GM12878 (cell line): ENCODE results near the gene CTPS1. TPM values are rescaled to one million over a fixed set of nuclear protein-coding genes. Genes with fewer than 3 reads are reported as not detected.

Experiments used
- ATAC-seq: fragments of 200-7000 bp; cut with Tn5 transposase; 3 replicates; pipeline ENCODE4 v1.9.1; 2020; ENCODE audit warnings: mild to moderate bottlenecking, moderate library complexity
- BruUV-seq: library from RNA; stranded (reverse); fragments of 400-500 nt; replicated peaks from 2 replicates; lab custom pipeline; 2021; lab: Mats Ljungman, UMichigan
- CTCF ChIA-PET: fragments of 300-600 bp; sonication (Branson Sonifier 250); formaldehyde crosslinking; extraction: SDS; loops from one replicate; lab custom pipeline; 2021; ENCODE audit warnings: inconsistent platforms; lab: Yijun Ruan, JAX
- POLR2A ChIA-PET: fragments of 350-600 bp; formaldehyde crosslinking; extraction: SDS; loops from one replicate; lab custom pipeline; 2021; ENCODE audit warnings: inconsistent platforms; lab: Charles Lee
- RAD21 ChIA-PET: fragments of 300-600 bp; sonication (Branson Sonifier 250); formaldehyde crosslinking; loops from one replicate; lab custom pipeline; 2023; ENCODE audit warnings: antibody characterized with exemption; ENCODE audit not compliant: unreplicated experiment; lab: Charles Lee
- SMC1A ChIA-PET: fragments of 300-600 bp; sonication (Branson Sonifier 250); formaldehyde crosslinking; loops from one replicate; lab custom pipeline; 2023; ENCODE audit not compliant: unreplicated experiment, uncharacterized antibody; lab: Charles Lee
- DNase-seq: peaks from one replicate; pipeline ENCODE4 v3.0.0-alpha.2; 2011; ENCODE audit warnings: low read depth, low spot score
- FAIRE-seq: peaks from 3 replicates; lab custom pipeline; 2011; peaks lifted over from hg19 to GRCh38; lab: Jason Lieb, UNC
- H2AFZ ChIP-seq: 2 replicates; pipeline ENCODE4 v1.6.0; 2011; ENCODE audit warnings: low read depth, low read length, control low read depth; ENCODE audit not compliant: control insufficient read depth
- H3K27ac ChIP-seq: 2 replicates; pipeline ENCODE4 v1.5.1; 2011; ENCODE audit warnings: control low read depth; ENCODE audit not compliant: control insufficient read depth, insufficient read depth
- H3K27me3 ChIP-seq, 2 experiments: replicated peaks in 1 of 2; 2 replicates each; pipeline versions ENCODE4 v1.6.0 to v1.6.1; 2011; ENCODE audit warnings: low read length in 1 of 2; ENCODE audit not compliant: control insufficient read depth in 2 of 2, insufficient read depth in 2 of 2
- H3K36me3 ChIP-seq, 2 experiments: 2 replicates each; pipeline ENCODE4 v1.5.1; 2011; ENCODE audit warnings: low read length in 1 of 2; ENCODE audit not compliant: control insufficient read depth in 2 of 2, insufficient read depth in 2 of 2
- H3K4me1 ChIP-seq: 2 replicates; pipeline ENCODE4 v1.6.1; 2011; ENCODE audit warnings: mild to moderate bottlenecking, low read length, moderate library complexity, mixed read lengths; ENCODE audit not compliant: control insufficient read depth, insufficient read depth
- H3K4me2 ChIP-seq: 2 replicates; pipeline ENCODE4 v1.6.0; 2011; ENCODE audit warnings: control low read depth; ENCODE audit not compliant: control insufficient read depth, insufficient read depth
- H3K4me3 ChIP-seq: fragments of 200-600 bp; sonication (generic); 2 replicates; pipeline ENCODE4 v1.5.1; 2016
- H3K79me2 ChIP-seq: 2 replicates; pipeline ENCODE4 v1.6.0; 2011; ENCODE audit warnings: low read length; ENCODE audit not compliant: control insufficient read depth, insufficient read depth
- H3K9ac ChIP-seq: 2 replicates; pipeline ENCODE4 v1.8.0; 2011; ENCODE audit warnings: low read length, control low read depth, mixed read lengths; ENCODE audit not compliant: control insufficient read depth, insufficient read depth
- H3K9me3 ChIP-seq: replicated peaks from 3 replicates; pipeline ENCODE4 v1.5.1; 2011; ENCODE audit warnings: mild to moderate bottlenecking, low read length; ENCODE audit not compliant: control insufficient read depth, insufficient read depth
- H4K20me1 ChIP-seq: 2 replicates; pipeline ENCODE4 v1.6.0; 2011; ENCODE audit not compliant: control insufficient read depth, insufficient read depth
- ATF7 ChIP-seq: fragments of 450-650 bp; IDR thresholded peaks from 2 replicates; pipeline ENCODE4 v1.6.1; 2016; ENCODE audit warnings: low read depth, mild to moderate bottlenecking
- CREB1 ChIP-seq: IDR thresholded peaks from 2 replicates; pipeline ENCODE4 v1.6.1; 2012; ENCODE audit warnings: low read depth, mild to moderate bottlenecking, inconsistent platforms
- CUX1 ChIP-seq: IDR thresholded peaks from 2 replicates; pipeline ENCODE4 v1.6.1; 2012; ENCODE audit warnings: improper control_type of control experiment, low read depth, low read length; ENCODE audit not compliant: insufficient replicate concordance
- EED ChIP-seq: sonication (generic); IDR thresholded peaks from 2 replicates; pipeline ENCODE4 v1.6.1; 2016; ENCODE audit warnings: antibody characterized with exemption, low read depth
- HDAC2 ChIP-seq: fragments of 200-600 bp; sonication (generic); IDR thresholded peaks from 2 replicates; pipeline ENCODE4 v1.6.1; 2017
- MYC ChIP-seq: IDR thresholded peaks from 2 replicates; pipeline ENCODE4 v1.6.1; 2011; ENCODE audit warnings: mild to moderate bottlenecking, low read length, moderate library complexity, inconsistent platforms; ENCODE audit not compliant: insufficient read depth, insufficient replicate concordance, insufficient read length, severe bottlenecking
- NKRF ChIP-seq: fragments of 450-650 bp; conservative IDR thresholded peaks from 2 replicates; pipeline ENCODE4 v1.6.1; 2017; ENCODE audit warnings: mild to moderate bottlenecking, moderate library complexity
- POLR2AphosphoS2 ChIP-seq: IDR thresholded peaks from 2 replicates; pipeline ENCODE4 v1.6.1; 2011; ENCODE audit warnings: low read depth, mild to moderate bottlenecking, low read length, improper control_type of control experiment, moderate library complexity
- RCOR1 ChIP-seq: conservative IDR thresholded peaks from 2 replicates; pipeline ENCODE4 v1.6.1; 2012; ENCODE audit warnings: low read depth, low read length, improper control_type of control experiment
- SIN3A ChIP-seq: IDR thresholded peaks from 2 replicates; pipeline ENCODE4 v1.6.1; 2012; ENCODE audit warnings: low read depth, low read length, improper control_type of control experiment
- SUZ12 ChIP-seq: fragments of 200-600 bp; sonication (generic); IDR thresholded peaks from one replicate; pipeline ENCODE4 v1.6.1; 2018; ENCODE audit warnings: antibody characterized with exemption, mild to moderate bottlenecking; ENCODE audit not compliant: unreplicated experiment
- TCF7 ChIP-seq: IDR thresholded peaks from 2 replicates; pipeline ENCODE4 v1.6.1; 2014; ENCODE audit warnings: antibody characterized with exemption, borderline replicate concordance
- WGBS: methylation state at CpG from one replicate; pipeline ENCODE4 v1.1.6; 2016; ENCODE audit warnings: low lambda C conversion rate; ENCODE audit not compliant: insufficient replicate concordance, insufficient coverage; ENCODE audit errors: missing lambda C conversion rate; 5-methylcytosine and 5-hydroxymethylcytosine counted together
- in situ Hi-C: fragments of 300-500 bp; cut with MboI; formaldehyde crosslinking; loops from 9 replicates; pipeline ENCODE4 v1.14.3; 2018; ENCODE audit warnings: mixed read lengths
- intact Hi-C: fragments of 100-400 bp; cut with micrococcal nuclease; formaldehyde crosslinking; loops from one replicate; pipeline ENCODE4 v1.14.2; 2022; ENCODE audit not compliant: unreplicated experiment
- polyA plus RNA-seq, 11 experiments: library from polyadenylated mRNA; depleted of rRNA in 4 of 11; unstranded in 6 of 11; stranded (reverse) in 5 of 11; fragments of >200 nt; fragmentation: Nextera tagmentation in 4 of 11; fragmentation: Illumina TruSeq in 1 of 11; extraction: Ambion mirVana in 4 of 11; extraction: Trizol in 1 of 11; gene quantifications; 1 replicate in 1 of 11; 2 replicates in 10 of 11; pipeline versions ENCODE4 v1.2.1 to v1.2.3, GENCODE V29; 2011 to 2016; ENCODE audit warnings: inconsistent platforms in 2 of 11, missing spikeins in 2 of 11, low read depth in 1 of 11
- total RNA-seq, 4 experiments: library from RNA; depleted of rRNA in 3 of 4; stranded (reverse); fragments of >200 nt in 3 of 4; fragmentation: Illumina TruSeq in 1 of 4; extraction: Trizol in 1 of 4; gene quantifications; 2 replicates each; pipeline versions ENCODE4 v1.2.1 to v1.2.3, GENCODE V29; 2013 to 2021

Gene CTPS1
- total and polyA plus RNA-seq, 10 of the 15 experiments (the other 5 are each of a cell fraction or from before 2014, with no cell fraction given): 27.5 to 106 (median 62.8) TPM

- H2AFZ ChIP-seq: no peak overlapping the region
- H3K4me2 ChIP-seq: peak overlapping the region; percentile 39
- H4K20me1 ChIP-seq: no peaks in the 10 kb centered on the region; the same call in 1 of the 2 replicates
- FAIRE-seq (no peak), DNase-seq (no peak), ATAC-seq (no peak)
- in situ Hi-C loops (no loop called here), intact Hi-C loops (no loop called here)
- RAD21 ChIA-PET: interaction anchor here (0.5 to 4.1 kb wide), 3 partner anchors 21 to 829 kb away, joined by 3 to 19 read pairs (median 3); no protein-coding TSS in a partner anchor
- TF ChIP-seq RCOR1 (no peak), CUX1 (no peak), CREB1 (no peak), POLR2AphosphoS2 (no peak), TCF7 (no peak), HDAC2 (no peak), SUZ12 (no peak), SIN3A (no peak), NKRF (no peak), MYC (no peak), EED (no peak), ATF7 (no peak)
- H3K36me3 ChIP-seq: peaks cover 12 to 15% of the 10 kb centered on the region in 2 experiments
- CTCF ChIA-PET: interaction anchor here (1.4 kb wide), 1 partner anchor 21 kb away, joined by 4 read pairs; no protein-coding TSS in a partner anchor
- 64% methylated on average over 1 of the region's 1 CpG for WGBS
- SMC1A ChIA-PET: interaction anchor here (0.7 to 3.2 kb wide), 4 partner anchors 8 to 33 kb away, joined by 3 to 13 read pairs (median 4); no protein-coding TSS in a partner anchor
- H3K4me3 ChIP-seq: no peak overlapping the region
- no peak overlapping the region for H3K27ac ChIP-seq
- no peaks in the 10 kb centered on the region for H3K27me3 ChIP-seq
- H3K9ac ChIP-seq: no peak overlapping the region
- H3K9me3 ChIP-seq: no peaks in the 10 kb centered on the region
- peaks cover 43% of the 10 kb centered on the region for H3K79me2 ChIP-seq
- no TSS peak for BruUV-seq
- peaks cover 4% of the 10 kb centered on the region; the same call in 1 of the 2 replicates for H3K4me1 ChIP-seq
- POLR2A ChIA-PET: interaction anchor here (0.5 to 1.9 kb wide), 2 partner anchors 21 to 430 kb away, joined by 3 to 6 read pairs; no protein-coding TSS in a partner anchor
These were observed 3.2 kb downstream of the CTPS1 start for GRCh38 chr1:40982721-40983120.
